NCI-H146 treated with DMSO at 0.1 percent for 48 hours (cell line): ENCODE results near the gene DGKI.

Experiments used
- DNase-seq: peaks from one replicate; lab custom pipeline; 2025; ENCODE audit not compliant: unreplicated experiment; lab: John Stamatoyannopoulos, UW

The DGKI gene

DNA sequence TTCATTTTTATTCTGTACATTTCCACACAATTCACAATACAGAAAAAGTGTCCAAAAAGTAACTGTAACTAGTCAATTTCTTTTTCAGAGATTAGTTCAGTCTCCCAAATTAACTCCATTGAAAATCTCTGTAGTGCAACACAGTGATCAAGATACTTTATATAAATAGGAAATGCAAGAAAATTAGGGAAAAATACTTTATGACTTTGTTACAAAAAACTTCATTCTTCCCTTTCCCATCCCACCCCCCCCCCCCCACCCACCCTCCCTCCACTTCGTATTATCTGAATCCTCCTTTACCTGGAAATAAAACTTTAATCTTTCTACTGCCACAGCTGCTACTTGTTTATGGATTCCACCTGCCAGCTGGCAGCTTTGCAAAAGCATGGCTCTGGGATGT is 465.7 kb downstream of the DGKI start:
- no peak for DNase-seq

DNA sequence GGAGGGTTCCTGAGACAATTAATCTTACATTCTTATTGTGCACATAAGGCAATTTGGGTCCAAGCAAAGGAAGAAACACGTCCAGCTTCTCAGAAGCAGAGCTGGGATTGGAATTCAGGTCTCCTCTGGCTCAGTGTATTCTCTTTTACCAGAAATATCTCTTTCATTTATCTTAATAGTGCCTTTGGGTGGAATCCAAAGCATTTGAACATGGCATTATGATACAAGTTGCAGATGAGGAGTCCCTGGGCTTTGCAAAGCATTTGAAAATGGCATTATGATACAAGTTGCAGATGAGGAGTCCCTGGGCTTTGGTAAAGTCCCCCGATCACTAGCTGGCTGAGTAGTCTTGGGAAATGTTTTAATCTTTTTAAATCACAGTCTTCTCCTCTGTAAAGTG is 473.3 kb downstream of the DGKI start:
- no peak for DNase-seq

DNA sequence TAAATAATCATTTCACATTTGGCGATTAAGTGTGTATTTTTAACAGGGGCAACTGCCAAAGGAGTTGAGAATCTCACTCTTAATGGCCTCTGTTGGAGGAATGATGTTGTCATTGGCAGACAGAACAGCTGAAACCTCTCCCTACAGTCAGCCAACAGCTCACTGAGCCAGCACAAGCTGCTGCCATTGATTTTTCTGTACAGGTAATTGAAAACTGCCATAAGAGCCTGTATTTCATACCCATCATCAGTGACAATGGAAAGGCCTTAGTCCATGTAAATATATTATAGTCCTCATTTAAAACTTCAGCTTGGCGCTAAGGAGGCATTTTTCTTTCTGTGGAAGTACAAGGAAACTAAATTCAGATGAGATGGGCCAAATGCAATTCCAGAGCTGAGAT is 475.2 kb downstream of the DGKI start:
- DNase-seq: no peak

DNA sequence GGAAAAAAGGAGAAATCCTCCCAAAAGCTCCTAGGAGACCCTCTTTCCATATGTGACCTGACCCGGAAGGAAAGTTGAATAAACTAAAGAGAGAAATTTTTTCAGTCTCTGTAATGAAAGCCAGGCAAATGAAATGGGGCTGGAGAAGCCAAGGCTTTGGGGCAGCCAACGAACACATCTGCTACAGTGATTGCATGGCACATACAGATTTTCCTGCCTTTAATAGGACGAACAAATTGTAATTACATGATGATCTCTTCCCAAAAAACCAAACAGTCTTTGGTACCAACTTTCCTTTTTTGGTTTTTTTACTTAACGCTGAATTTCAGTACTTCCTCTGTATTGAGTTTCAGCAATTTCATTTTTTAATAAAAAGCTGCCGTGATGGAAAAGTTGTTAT is 479.8 kb downstream of the DGKI start:
- DNase-seq: no peak

DNA sequence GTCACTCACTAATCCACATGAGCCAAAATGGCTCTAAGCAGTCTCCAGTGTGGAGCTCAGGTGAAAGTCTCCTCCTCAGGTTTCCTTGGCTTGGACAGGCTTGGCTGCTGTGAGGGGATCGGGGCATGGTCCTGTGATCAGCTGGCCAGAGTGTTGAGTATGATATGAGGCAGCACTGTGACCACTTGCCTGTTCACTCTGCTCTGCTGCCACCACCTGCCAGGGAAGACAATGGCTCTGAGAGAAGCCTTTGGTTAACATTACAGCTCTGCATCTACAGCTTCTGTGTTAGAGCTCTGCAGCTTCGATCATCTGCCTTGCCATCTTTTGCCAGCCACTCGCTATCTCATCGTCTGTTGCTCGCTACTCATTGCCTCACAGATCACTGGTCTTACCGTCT is 483.1 kb downstream of the DGKI start:
- no peak for DNase-seq

DNA sequence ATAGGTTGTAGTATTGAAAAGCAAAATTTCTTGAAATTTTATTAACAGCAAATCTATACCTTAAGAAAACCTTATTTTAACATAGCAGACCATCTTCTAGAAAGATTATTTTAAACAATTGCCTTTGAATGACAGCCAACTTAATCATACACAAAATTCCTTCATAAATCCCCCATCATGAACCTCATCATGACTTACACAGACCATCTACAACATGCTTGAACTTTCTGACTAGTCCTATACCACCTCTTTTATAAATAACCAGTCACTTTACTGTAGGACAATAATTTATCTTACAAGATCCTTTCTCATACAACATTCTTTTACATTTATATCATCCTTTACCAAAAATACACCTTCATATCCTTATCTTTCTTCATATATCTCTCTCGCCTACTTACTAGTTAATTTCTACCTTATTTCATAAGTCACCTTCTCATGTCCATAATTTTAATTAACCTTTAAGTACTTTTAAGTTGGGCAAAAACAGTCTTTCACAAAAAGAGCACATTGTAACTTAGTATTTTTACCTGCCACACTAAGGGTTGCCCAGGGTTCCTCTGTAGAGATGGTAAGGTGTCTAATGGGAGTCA is 486.6 kb downstream of the DGKI start:
- no peak for DNase-seq

DNA sequence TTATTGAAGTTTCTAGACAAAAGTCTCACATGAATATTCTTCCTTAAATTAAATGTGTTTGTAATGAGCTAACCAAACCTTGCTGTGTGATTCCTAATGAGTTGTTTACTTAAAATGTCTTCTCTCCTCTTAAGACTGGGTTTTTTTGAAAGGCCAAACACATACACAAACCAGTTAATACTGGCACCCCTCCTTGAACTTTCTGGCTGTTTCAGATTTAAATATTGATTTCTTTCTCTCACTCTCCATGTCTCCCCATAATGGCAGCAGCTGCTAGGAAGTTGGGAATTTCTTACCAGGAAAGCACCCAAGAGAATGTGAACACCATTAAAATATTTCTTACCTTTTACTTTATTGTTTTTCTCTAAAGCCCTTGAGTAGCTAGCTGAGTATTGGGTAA is 491.8 kb downstream of the DGKI start:
- DNase-seq: no peak

DNA sequence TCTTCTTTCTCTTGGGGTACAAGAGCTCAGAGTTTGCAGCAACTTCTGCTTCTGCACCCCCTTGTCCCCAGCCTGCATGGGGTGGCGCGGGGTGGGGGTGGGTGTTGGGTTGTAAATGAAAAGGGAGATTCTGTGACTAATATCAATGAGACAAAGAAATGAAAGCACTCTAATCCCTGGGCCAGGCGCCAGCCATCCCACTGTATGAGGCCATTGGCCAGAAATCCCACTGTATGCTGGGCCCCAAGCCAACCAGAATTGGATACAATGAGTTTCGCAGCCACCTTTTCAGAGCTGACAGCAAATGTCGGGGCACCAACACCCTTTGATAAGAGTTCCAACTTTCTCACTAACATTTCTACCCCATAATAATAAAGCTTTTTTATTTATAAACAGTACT is 492.4 kb downstream of the DGKI start:
- DNase-seq: no peak

DNA sequence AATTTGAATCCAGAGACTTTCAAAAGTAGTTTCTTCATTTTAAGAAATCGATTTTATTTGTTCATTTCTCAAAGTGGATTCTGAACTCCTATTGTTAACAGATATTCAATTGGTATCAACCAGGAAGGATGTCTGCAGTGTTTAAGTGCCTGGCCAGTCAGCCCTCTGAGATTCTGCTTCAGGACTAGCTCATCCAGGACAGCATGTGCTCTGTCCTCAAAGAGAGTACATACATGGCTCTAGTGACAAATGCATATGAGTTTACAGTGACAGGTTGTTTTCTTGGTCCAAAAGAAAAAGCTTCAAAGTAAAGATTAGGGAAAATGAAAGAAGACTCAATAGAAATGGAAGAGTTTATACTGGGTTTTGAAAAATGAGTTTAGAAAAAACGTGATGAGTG is 494.8 kb downstream of the DGKI start:
- no peak for DNase-seq

DNA sequence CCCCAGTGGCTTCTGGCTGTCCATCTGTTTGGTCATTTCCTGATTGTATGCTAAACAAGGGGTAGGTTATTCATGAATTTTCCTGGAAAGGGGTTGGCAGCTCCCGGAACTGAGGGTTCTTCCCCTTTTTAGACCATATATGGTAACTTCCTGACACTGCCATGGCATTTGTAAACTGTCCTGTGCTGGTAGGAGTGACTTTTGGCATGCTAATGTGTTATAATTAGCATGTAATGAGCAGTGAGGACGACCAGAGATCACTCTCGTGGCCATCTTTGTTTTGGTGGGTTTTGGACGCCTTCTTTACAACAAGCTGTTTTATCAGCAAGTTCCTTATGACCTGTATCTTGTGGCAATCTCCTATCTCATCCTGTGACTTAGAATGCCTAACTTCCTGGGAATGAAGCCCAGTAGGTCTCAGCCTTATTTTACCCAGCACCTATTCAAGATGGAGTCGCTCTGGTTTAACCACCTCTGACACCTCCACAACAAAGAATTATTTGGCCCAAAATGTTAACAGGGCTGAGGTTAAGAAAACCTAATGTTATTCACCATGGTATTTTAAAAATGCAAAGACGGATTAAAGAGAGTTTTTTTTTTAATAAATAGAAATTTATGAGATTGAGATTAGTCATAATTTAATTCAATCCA is 500.9 kb downstream of the DGKI start:
- DNase-seq: no peak

DNA sequence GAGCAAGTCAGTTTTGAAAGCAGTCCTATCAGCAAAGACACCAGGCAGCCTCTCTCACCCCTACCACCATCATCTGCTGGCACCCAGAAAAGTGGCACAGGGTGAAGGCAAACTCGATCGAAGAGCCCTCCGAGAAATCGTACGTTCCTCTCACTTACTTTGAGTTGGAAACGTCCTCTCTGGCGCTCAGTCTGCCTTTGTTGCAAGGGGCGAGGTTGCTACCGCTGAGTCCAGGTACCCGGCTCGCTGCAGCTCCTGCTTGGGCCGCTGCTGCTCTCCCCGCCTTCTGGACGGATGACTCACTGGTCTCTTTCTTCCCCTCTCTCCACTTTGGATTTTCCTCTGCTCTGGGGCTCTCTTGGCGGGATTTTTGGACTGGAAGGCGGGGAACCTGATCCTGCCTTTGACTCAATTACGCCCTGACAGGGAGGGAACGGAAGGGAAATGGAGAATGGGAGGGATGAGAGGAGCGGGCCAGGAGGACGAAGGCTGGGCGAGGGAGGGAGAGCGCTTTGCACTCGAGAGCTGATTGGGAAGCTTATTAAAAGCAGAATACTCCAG is 503.4 kb downstream of the DGKI start, which contains the start of gene PTN:
Gene PTN (minus strand): TSS at position 453 of the 561 bp plus-strand sequence. CDS start 88,760 bp downstream, outside the sequence.
- peak; percentile 18 for DNase-seq

DNA sequence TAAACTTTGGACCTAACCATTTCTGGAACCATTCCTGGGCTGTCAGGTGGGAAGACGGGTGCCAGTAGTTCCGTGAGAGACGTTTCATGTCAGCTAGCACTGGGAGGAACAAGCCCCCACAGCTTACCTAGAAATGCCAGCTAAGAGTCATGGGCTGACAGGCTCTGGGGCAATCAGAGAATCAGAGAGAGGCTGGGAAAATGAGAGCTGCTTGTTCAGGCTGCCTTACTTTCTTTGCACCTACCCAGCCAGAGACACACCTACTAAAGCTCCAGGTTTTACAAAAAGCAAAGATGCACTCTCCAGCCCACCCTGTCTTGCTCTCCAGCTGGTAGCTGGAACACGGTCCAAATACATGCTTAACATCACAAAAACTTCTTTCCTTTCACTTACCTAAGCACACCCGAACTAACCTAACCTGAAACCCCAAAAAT is 503.9 kb downstream of the DGKI start:
- no peak for DNase-seq

DNA sequence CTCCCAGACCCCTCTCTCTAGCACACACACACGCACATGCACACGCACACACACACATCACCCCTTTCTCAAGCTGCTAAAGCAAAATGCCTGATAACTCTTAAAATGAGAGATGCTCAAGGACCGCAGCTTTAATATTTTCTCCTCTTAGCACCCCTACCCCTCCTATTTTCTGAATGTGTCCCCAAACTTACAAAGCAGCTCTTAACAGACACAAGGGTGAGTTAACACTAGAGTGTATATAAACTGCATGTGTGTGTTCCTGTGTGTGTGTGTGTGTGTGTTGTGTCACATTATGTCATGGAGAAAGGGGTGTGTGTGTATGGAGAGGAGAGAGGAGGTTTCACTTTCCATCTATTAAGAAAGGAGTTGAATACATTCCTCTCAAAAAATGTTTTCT is 504.5 kb downstream of the DGKI start:
- no peak for DNase-seq

DNA sequence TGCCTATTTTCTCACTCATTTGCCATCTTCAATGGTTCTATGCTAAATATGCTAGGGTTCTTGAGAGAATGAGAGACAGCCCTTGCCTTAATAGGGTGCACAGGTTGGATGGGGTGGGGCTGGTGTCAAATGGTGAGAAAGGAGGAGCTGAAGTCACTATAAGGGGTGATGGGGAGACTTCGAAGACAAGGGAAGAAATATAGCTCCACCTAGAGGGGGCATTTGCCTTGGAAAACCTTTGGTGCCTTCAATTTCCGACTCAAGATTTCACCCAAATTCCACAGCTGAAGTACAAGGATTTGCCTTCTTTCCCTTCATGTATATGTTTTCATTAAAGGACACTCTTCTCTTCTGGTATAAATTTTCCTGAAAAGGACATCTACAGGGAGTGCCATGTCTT is 508.9 kb downstream of the DGKI start:
- no peak for DNase-seq

DNA sequence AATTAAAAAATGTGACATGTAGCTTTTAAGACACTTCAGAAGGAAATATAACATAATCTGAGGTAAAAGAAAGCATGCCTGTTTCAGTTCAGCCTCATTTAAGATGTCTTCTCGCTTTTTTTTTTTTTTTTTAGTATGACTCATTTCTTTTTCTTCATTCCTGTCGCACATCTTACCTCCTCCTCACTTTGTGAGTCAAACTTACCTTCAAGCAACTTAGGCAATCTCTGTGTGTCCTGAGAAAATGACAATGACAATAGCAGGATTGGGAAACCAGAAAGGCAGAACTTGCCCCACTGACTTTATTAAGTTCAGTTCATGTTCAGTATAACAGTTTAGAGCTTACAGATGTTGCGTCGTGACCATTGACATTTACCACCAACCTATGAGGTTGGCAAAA is 511.0 kb downstream of the DGKI start:
- DNase-seq: no peak

DNA sequence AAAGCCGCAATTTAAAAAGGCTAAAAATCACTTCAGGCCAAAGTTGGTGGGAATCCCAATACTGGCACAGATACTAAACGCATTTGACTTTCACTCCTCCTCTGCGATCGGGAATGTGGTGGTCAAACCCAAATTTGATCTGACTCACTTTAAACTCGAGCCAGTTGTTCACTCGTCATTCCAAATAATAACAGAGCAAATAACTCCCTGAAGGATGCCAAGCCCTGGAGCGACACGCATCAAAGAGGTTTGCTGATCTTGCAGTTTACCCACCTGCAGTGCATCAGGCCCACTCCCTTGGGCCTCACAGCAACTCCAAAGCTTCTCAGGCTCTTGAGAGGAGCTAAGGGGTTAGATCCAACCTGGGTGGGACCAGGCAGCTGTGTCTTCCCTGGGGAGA is 515.4 kb downstream of the DGKI start:
- DNase-seq: no peak
